Thymus (tissue), 11 donors: ENCODE data around the gene CDC25C. TPM values are rescaled to one million over a fixed set of nuclear protein-coding genes. Genes with fewer than 3 reads are reported as not detected.

ENCODE experiments used
- DNase-seq, 9 donors: peaks; one replicate each; pipeline ENCODE4 v3.0.0-alpha.2; 2013; ENCODE audit warnings: low spot score in 9 of 9, low read depth in 6 of 9, missing footprints in 1 of 9
- H3K27ac ChIP-seq, 2 donors: one replicate each; pipeline ENCODE4 v1.5.1; 2013; ENCODE audit warnings: control low read depth in 1 of 2, low read depth in 1 of 2, low read length in 1 of 2, mild to moderate bottlenecking in 1 of 2, moderate library complexity in 1 of 2
- H3K27me3 ChIP-seq, 2 donors: one replicate each; pipeline ENCODE4 v1.5.1; 2013; ENCODE audit warnings: low read length in 1 of 2; ENCODE audit not compliant: control insufficient read depth in 2 of 2, insufficient read depth in 1 of 2
- H3K36me3 ChIP-seq, 2 donors: one replicate each; pipeline ENCODE4 v1.5.1; 2013; ENCODE audit warnings: low read length in 1 of 2, mild to moderate bottlenecking in 1 of 2, moderate library complexity in 1 of 2; ENCODE audit not compliant: control insufficient read depth in 2 of 2, insufficient read depth in 2 of 2
- H3K4me1 ChIP-seq, 2 donors: one replicate each; pipeline ENCODE4 v1.5.1; 2013; ENCODE audit warnings: low read length in 2 of 2; ENCODE audit not compliant: control insufficient read depth in 2 of 2, insufficient read depth in 2 of 2
- H3K4me3 ChIP-seq, 2 donors: one replicate each; pipeline ENCODE4 v1.5.1; 2013; ENCODE audit warnings: low read length in 2 of 2, control low read depth in 1 of 2, mild to moderate bottlenecking in 1 of 2
- H3K9me3 ChIP-seq, 2 donors: one replicate each; pipeline ENCODE4 v1.5.1; 2013; ENCODE audit warnings: low read length in 1 of 2, mild to moderate bottlenecking in 1 of 2; ENCODE audit not compliant: control insufficient read depth in 2 of 2, insufficient read depth in 1 of 2
- WGBS: extraction: QIAGEN DNeasy Blood & Tissue Kit; methylation state at CpG from one replicate; pipeline ENCODE4 v1.1.7; 2013; 5-methylcytosine and 5-hydroxymethylcytosine counted together
- polyA plus RNA-seq: library from polyadenylated mRNA; stranded (reverse); fragments of 200-250 nt; gene quantifications from one replicate; pipeline ENCODE4 v1.2.3, GENCODE V29; 2013
- total RNA-seq: library from RNA; stranded (reverse); fragments of 120-200 nt; gene quantifications from one replicate; pipeline ENCODE4 v1.2.4, GENCODE V29; 2013
- donor health status: healthy.

Gene CDC25C
- total and polyA plus RNA-seq, 2 donors = 1.9 to 12.9 TPM

DNA sequence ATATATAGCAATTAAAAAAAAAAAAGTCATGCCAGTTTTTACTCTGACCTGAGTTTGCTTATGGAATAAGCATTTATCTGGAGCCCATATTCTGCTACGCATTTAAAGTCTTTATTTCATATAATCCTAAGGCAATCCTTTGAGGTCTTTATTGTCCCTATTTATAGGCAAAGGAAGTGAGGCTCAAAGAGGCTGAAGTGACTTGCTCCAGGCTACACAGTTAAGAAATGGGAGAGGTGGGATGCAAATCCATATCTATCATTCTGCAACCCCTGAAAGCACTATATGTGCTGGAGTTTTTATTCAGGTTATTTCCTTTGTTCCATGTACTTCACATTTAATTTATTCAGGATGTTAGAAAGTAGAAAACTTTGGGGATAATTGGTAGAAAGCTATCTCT lies 33.0 kb upstream of the CDC25C start:
- peaks cover 2 to 7% of the 10 kb centered on the region in 2 donors for H3K4me1 ChIP-seq
- H3K9me3 ChIP-seq = no peaks in the 10 kb centered on the region
- H3K27me3 ChIP-seq = no peaks in the 10 kb centered on the region
- peaks cover 0 to 4% of the 10 kb centered on the region in 2 donors for H3K36me3 ChIP-seq
- H3K4me3 ChIP-seq = no peak overlapping the region
- no peak for DNase-seq
- WGBS = 96% methylated on average over 1 of the region's 1 CpG
- H3K27ac ChIP-seq = no peak overlapping the region

DNA sequence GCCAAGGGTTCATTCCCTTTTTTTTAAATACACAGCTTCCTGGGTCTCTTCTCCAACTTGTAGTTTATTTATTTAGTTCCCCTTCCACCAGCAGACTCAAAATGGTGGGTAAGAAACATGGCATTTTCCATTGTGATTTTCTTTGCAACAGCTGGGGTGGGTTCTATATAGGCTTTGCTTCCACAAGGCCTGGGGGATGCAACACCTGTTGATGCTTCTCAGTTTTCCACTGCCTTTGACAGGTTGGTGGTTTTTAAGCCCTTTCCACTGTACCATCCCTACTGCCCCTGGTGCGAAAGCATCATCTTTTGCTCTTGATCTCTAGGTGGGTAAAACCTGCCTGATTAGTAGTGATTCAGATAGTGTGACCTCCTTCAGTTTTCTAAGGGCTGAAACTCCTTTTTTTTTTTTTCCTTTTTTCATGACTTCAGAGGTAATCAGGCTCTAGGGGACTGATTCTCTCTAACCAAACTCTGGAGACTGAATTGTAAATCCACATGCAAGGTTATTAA lies 29.4 kb upstream of the CDC25C start:
- 94% methylated on average over 1 of the region's 1 CpG for WGBS
- DNase-seq = peak in 1 of 9 donors; percentile 16
- Histone ChIP-seq H3K27me3 (no peaks in the 10 kb centered on the region), H3K4me3 (no peak overlapping the region), H3K4me1 (peaks cover 2 to 7% of the 10 kb centered on the region in 2 donors), H3K27ac (no peak overlapping the region), H3K9me3 (no peaks in the 10 kb centered on the region), H3K36me3 (peaks cover 3 to 4% of the 10 kb centered on the region in 2 donors)

DNA sequence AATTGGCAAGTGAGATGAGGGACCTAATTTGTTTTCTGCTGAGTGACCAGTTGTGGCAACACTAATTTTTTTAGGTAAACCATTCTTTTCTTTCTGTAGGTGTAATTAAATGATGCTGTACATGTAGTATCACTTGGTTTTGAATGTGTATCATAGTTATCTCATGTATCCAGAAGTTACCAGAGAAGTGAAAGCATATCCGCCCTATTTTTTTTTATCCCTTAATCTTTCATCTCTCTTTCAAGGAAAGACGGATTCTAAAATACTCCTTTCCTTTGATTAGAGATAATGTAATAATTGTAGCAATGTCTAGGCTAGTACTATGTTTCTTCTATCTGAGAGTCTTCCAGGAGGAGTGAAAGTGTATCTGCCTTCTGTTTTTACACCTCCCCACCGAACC lies 28.0 kb upstream of the CDC25C start:
- no peaks in the 10 kb centered on the region for H3K9me3 ChIP-seq
- DNase-seq = no peak
- WGBS = 93% methylated on average over 3 of the region's 3 CpGs
- no peaks in the 10 kb centered on the region for H3K27me3 ChIP-seq
- no peak overlapping the region for H3K4me3 ChIP-seq
- peaks cover 3 to 4% of the 10 kb centered on the region in 2 donors for H3K36me3 ChIP-seq
- H3K27ac ChIP-seq = no peak overlapping the region
- H3K4me1 ChIP-seq = peaks cover 8 to 11% of the 10 kb centered on the region in 2 donors

DNA sequence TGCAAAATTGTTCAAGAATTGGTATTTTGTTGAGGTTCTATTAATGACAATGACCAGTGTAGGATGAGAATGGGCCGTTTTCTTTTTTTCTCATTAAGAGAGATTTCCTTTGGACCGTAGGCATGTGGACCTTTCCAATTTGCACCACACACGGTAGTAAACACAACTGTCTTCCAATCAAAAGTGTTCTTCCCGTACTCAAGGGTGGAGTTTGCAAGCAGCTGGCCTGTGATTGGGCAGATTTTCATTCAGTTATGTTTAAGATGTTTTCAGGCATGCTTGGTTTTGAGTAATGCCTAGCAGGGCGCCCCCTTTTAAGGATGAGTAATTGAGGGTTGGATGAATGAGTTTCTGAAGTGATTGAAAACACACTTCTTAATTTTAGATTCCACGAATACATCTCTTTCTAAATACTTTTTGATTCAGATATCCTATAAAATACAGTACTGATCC lies 23.3 kb upstream of the CDC25C start:
- peaks cover 2 to 4% of the 10 kb centered on the region in 2 donors for H3K9me3 ChIP-seq
- no peaks in the 10 kb centered on the region for H3K27me3 ChIP-seq
- H3K36me3 ChIP-seq = peaks cover 0 to 3% of the 10 kb centered on the region in 2 donors
- peak overlapping the region; percentile 91 to 100 for H3K4me3 ChIP-seq
- no peak overlapping the region for H3K27ac ChIP-seq
- 38% methylated on average over 6 of the region's 6 CpGs for WGBS
- H3K4me1 ChIP-seq = peaks cover 11 to 13% of the 10 kb centered on the region in 2 donors
- peak in 3 of 9 donors; percentile 36 to 56 (median 37) for DNase-seq

DNA sequence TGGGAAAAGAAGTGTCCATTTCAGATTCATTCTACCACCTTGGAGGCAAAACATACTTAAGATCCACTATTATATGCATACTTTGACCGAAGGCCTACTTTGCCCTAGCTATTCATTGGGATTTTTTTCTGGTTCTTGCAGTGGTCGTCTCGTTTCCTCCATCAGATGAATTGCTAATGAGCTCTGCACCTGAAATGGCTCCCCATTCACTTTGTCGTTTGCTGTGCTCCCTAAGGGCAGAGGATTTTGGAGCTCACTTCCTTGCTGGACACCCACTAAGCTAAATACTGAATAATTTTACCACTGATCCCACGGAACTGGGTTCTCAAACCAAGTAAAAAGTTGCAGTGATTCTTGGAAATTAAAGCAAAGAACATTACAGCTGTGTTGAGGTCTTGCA lies 22.8 kb upstream of the CDC25C start:
- Histone ChIP-seq H3K4me1 (peaks cover 11 to 13% of the 10 kb centered on the region in 2 donors), H3K9me3 (peaks cover 2 to 4% of the 10 kb centered on the region in 2 donors), H3K27ac (peak overlapping the region in 1 of 2 donors; percentile 97), H3K36me3 (peaks cover 4 to 6% of the 10 kb centered on the region in 2 donors), H3K4me3 (peak overlapping the region; percentile 91 to 100), H3K27me3 (no peaks in the 10 kb centered on the region)
- DNase-seq = peak in 1 of 9 donors; percentile 26
- 24% methylated on average over 5 of the region's 5 CpGs for WGBS

DNA sequence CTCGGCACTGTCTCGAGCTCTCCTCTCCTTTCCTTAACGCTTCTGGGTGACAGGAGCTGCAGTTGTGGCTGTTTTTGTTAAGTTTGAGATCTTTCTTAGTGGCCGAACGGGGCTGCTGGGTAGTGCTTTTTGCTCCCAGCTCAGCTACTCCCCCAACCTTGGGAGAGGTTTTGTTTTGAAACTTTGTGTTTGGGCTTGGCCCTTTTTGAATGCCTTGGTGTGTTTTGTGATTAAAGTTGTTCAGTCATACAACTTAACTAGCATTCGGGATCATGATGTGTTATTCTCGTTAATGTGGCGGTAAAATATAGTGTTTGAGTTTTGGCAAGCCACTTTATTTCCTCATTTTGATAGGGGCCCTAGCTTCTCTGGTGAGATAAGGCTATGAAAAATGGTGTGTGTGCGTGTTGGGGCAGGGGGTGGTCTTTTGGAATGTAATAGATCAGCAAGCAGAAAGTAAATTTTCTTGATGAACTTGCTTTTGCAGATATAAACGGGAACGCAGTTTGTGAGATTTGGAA lies 22.0 kb upstream of the CDC25C start:
- peak overlapping the region; percentile 97 to 99 for H3K27ac ChIP-seq
- peaks cover 11 to 13% of the 10 kb centered on the region in 2 donors for H3K4me1 ChIP-seq
- H3K36me3 ChIP-seq = peaks cover 11 to 14% of the 10 kb centered on the region in 2 donors
- peaks cover 2 to 4% of the 10 kb centered on the region in 2 donors for H3K9me3 ChIP-seq
- H3K27me3 ChIP-seq = no peaks in the 10 kb centered on the region
- under 1% methylated on average over 11 of the region's 11 CpGs for WGBS
- DNase-seq = peak in 2 of 9 donors; percentile 33 to 55
- peak overlapping the region; percentile 91 to 100 for H3K4me3 ChIP-seq

DNA sequence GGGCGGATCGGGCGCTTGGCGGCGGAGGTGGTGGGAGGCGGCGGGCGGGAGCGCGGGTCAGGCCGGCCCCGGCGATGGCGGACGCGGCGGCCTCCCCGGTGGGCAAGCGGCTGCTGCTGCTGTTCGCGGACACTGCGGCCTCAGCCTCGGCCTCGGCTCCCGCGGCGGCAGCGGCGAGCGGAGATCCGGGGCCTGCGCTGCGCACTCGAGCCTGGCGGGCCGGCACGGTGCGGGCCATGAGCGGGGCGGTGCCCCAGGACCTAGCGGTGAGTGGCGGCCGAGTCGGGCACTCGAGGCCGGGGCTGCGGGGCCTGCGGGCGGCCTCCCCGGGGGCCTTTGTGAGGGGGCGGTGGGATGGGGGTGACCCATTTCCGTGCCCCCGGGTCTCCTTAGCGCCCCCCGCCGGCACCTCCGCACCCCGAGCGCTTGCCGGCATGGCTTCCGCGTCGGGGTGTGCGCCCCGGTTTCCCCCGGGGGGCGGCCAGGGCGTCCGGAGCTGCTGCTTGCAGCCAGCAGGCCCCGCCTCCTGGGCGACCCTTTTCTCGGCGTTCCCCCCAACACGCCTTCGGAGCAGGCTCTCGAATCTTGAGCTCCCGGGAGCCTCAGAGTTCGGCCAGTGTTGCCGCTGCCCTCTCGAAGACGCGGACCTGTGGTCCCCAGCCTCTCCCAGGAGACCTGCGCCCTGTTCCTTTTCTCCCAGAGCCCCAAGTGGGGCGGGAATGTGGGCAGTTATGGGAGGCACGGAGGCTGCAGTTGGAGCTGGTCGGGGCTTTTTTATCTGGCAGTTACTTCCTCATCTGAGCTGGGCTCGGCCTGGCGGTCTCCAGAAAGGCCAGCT lies 21.3 kb upstream of the CDC25C start:
- peak overlapping the region; percentile 91 to 100 for H3K4me3 ChIP-seq
- H3K4me1 ChIP-seq = peaks cover 11 to 13% of the 10 kb centered on the region in 2 donors
- peak in 7 of 9 donors; percentile 39 to 89 (median 70) for DNase-seq
- peaks cover 2 to 4% of the 10 kb centered on the region in 2 donors for H3K9me3 ChIP-seq
- H3K27me3 ChIP-seq = no peaks in the 10 kb centered on the region
- H3K27ac ChIP-seq = peak overlapping the region; percentile 97 to 99
- peaks cover 18 to 20% of the 10 kb centered on the region in 2 donors for H3K36me3 ChIP-seq
- WGBS = under 1% methylated on average over 88 of the region's 88 CpGs

DNA sequence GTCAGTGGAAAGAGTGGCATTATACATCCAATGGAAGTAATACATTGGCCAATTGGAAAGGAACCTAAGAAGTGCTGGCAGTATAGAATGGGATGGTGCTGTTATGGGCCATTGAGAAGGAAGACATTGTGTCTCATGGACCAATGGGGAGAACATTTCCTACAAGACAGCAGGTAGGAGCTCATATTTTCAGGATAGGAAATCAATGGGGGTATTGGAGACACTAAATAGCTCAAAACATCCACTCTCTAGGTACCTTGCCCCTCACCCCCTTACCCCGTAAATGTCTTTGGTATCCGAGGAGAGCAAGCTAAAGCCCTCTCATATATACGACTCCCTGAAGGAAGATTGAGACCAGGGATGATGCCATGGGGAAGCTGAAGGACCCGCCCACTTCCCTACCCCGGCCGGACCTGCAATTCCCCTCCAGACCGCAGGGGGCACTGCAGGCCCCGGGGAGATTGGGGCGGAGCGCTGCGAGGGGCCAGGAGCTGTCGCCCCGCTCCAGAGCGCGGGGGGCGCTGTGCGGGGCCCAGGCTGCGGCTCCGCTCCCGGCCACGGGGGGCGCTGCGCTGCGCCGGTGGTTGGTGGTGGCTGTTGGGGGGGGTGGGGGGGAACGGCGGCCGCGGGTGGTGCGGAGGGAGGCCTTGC lies 20.6 kb upstream of the CDC25C start, which contains the start of gene KDM3B:
KDM3B (plus strand) TSS at position 615 of the 651 bp plus-strand sequence. CDS start 111 bp downstream, outside the sequence.
- H3K4me1 ChIP-seq = peaks cover 11 to 13% of the 10 kb centered on the region in 2 donors
- DNase-seq = peak; percentile 38 to 95 (median 84)
- 9% methylated on average over 30 of the region's 30 CpGs for WGBS
- no peaks in the 10 kb centered on the region for H3K27me3 ChIP-seq
- peak within 1 kb of the TSS; percentile 91 to 100 for H3K4me3 ChIP-seq
- H3K9me3 ChIP-seq = peaks cover 2 to 4% of the 10 kb centered on the region in 2 donors
- peaks cover 25% of the 10 kb centered on the region in 2 donors for H3K36me3 ChIP-seq
- H3K27ac ChIP-seq = peak within 1 kb of the TSS; percentile 97 to 99
